Muscle layer of colon (tissue), 2 donors: ENCODE results near the gene CDH2.

Experiments
- H3K27ac ChIP-seq: one replicate; pipeline ENCODE4 v1.7.0; 2013; ENCODE audit warnings: low read depth, mild to moderate bottlenecking, low read length, moderate library complexity
- H3K27me3 ChIP-seq, 2 donors: one replicate each; pipeline ENCODE4 v1.7.0; 2013; ENCODE audit warnings: low read length in 2 of 2, mild to moderate bottlenecking in 2 of 2; ENCODE audit not compliant: insufficient read depth in 2 of 2, control insufficient read depth in 1 of 2
- H3K36me3 ChIP-seq: one replicate; pipeline ENCODE4 v1.7.0; 2013; ENCODE audit warnings: mild to moderate bottlenecking, low read length; ENCODE audit not compliant: insufficient read depth
- H3K4me1 ChIP-seq: one replicate; pipeline ENCODE4 v1.7.0; 2013; ENCODE audit warnings: mild to moderate bottlenecking, low read length; ENCODE audit not compliant: insufficient read depth
- H3K4me3 ChIP-seq, 2 donors: one replicate each; pipeline ENCODE4 v1.7.0; 2013; ENCODE audit warnings: low read length in 2 of 2, low read depth in 1 of 2, mild to moderate bottlenecking in 1 of 2, moderate library complexity in 1 of 2
- H3K9ac ChIP-seq: one replicate; pipeline ENCODE4 v1.7.0; 2013; ENCODE audit warnings: low read length
- H3K9me3 ChIP-seq: one replicate; pipeline ENCODE4 v1.7.0; 2013; ENCODE audit warnings: mild to moderate bottlenecking, low read length
- donor health status: abdominal sarcoma.
- donor health status: Adenocarcinoma of cecum.

Gene CDH2

DNA sequence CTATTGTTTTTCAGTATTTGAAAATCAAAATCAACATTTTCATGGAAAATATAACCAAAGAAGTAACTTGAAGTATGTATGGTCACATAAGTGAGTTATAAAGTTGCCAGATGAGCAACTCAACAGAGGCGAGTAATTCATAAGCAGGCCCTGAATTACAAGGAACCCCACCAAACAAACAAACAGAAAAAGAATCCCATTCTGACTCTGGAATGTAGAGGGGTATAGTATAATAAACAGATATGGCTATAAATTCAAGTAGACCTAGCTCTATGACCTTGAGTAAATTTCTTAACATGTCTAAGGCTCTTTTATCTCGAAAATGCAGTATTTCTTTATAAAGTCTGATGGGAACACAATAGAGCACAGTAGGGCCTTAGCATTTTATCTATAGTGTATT, 4.7 kb upstream of the CDH2 start:
- Histone ChIP-seq H3K9me3 (no peaks in the 10 kb centered on the region), H3K4me1 (no peaks in the 10 kb centered on the region), H3K27me3 (no peaks in the 10 kb centered on the region), H3K27ac (no peak overlapping the region), H3K4me3 (no peak overlapping the region), H3K9ac (no peak overlapping the region), H3K36me3 (no peaks in the 10 kb centered on the region)

DNA sequence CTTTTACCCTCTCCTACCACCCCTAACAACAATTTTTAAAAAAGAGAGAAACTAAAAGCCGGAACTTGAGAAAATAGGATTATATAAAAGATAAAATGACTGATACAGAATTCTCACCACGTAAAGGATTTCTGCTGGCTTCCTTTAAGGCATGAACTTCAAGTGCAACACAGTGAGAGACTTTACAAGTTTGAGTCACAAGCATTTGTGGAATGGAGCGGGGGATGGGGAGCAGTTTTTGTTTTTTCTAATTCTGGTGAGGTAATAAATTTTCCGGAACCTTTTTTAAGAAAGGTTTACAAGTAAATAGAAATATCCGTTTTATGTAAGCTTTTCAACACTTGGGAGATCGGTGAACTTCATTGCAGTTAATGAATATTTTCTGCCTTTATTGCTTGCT, 1.8 kb upstream of the CDH2 start:
- H3K27me3 ChIP-seq, result peaks cover 27 to 28% of the 10 kb centered on the region in 2 donors
- no peak overlapping the region for H3K9ac ChIP-seq
- no peak overlapping the region for H3K27ac ChIP-seq
- H3K9me3 ChIP-seq, result no peaks in the 10 kb centered on the region
- H3K4me1 ChIP-seq, result peaks cover 8% of the 10 kb centered on the region
- H3K36me3 ChIP-seq, result no peaks in the 10 kb centered on the region
- H3K4me3 ChIP-seq, result no peak overlapping the region

DNA sequence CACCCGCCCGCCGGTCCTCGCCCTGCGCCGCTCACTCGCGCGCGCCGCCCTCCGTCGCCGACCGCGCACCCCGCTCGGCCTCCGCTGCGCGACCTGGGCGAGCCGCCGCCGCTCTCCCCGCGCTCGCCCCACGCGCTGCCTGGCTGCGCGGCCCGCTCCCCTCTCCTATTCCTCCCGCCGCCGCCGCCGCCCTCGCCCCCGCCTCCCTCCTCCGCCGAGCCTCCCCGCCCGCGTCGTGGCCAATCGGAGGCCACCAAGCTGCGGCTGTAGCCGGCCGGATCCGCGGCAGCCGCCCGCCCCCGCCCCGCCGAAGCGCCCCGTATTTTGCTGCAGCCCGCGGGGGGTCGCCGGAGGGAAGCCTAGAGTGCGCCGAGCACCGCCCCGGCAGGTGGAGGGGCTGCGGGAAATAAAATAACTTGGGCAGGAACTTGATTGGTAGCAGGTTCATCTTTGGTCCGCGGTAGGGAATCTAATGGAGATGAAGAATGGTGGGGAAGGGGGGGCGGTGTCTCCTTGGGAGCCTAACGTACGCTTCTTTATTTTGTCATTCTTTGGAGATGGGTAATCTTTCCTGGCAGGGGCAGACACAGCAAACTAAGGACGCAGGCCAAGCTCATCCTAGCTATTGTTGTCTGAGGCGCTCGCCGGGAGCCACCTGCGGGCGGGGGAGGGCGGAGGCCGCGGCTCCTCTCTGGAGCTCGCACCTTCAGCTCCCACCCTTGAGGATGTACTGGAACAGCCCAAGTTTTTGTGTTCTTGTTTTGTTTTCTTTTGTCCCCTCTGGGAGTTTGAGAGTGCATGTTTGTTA, 1.1 kb upstream of the CDH2 start:
- H3K9ac ChIP-seq, result no peak overlapping the region
- H3K27me3 ChIP-seq, result peaks cover 28 to 33% of the 10 kb centered on the region in 2 donors
- H3K36me3 ChIP-seq, result no peaks in the 10 kb centered on the region
- no peak overlapping the region for H3K27ac ChIP-seq
- H3K4me1 ChIP-seq, result peaks cover 8% of the 10 kb centered on the region
- H3K9me3 ChIP-seq, result no peaks in the 10 kb centered on the region
- peak overlapping the region in 1 of 2 donors; percentile 11 for H3K4me3 ChIP-seq

DNA sequence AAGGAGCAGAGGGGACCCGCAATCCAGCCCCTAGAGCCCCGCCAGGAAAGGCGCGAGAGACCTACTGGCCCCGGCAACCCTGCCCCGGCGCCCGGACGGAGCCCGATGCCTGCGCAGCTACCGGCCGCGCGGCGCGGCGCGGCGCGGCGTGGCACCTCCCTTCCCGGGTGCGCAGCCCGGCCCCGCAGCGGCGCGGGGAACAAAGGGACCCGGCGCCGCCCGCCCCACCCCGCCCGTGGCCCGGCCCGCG, 307 bp downstream of the CDH2 start:
- peak overlapping the region; percentile 26 to 45 for H3K4me3 ChIP-seq
- no peaks in the 10 kb centered on the region for H3K9me3 ChIP-seq
- no peak overlapping the region for H3K27ac ChIP-seq
- no peak overlapping the region for H3K9ac ChIP-seq
- H3K36me3 ChIP-seq, result no peaks in the 10 kb centered on the region
- peaks cover 8% of the 10 kb centered on the region for H3K4me1 ChIP-seq
- peaks cover 28 to 43% of the 10 kb centered on the region in 2 donors for H3K27me3 ChIP-seq

DNA sequence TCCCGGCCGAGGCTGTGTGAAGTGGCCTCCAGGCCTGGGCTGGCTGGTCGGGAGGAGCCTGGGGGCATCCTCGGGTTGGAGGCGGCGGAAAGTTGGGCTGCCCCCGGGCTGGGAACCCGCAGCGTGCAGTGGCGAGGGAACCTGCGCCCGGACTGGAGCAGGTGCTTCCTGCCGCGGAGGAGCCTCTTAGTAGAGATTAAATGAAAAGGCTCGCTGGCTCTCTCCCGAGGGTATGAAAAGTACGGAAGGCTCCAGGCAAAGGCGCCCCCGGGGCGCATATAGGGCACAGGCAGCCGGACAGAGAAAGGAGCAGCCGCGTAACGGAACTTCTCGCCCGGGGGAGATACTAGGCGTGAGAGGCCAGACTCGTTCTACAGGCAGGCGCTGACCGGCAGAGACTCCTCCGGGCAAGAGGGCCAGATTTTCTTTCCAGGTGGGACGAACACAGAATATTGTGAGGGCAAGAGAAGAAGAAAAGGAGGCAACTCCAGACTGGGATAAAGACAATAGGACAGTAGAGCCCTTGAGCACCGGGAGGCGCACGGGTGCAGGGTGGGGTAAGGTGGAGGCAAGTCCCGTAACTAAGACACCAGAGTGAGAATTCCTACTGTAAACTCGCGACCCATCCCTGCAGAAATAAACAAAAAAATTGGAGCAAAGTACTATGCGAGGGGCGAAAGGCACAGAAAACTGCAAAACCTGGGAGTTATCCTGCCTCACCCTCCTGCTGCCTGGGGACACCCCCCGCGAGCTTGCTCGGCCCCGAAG, 816 bp downstream of the CDH2 start:
- peaks cover 8% of the 10 kb centered on the region for H3K4me1 ChIP-seq
- no peaks in the 10 kb centered on the region for H3K9me3 ChIP-seq
- no peak overlapping the region for H3K9ac ChIP-seq
- peak overlapping the region; percentile 26 to 45 for H3K4me3 ChIP-seq
- peaks cover 28 to 46% of the 10 kb centered on the region in 2 donors for H3K27me3 ChIP-seq
- no peak overlapping the region for H3K27ac ChIP-seq
- H3K36me3 ChIP-seq, result no peaks in the 10 kb centered on the region

DNA sequence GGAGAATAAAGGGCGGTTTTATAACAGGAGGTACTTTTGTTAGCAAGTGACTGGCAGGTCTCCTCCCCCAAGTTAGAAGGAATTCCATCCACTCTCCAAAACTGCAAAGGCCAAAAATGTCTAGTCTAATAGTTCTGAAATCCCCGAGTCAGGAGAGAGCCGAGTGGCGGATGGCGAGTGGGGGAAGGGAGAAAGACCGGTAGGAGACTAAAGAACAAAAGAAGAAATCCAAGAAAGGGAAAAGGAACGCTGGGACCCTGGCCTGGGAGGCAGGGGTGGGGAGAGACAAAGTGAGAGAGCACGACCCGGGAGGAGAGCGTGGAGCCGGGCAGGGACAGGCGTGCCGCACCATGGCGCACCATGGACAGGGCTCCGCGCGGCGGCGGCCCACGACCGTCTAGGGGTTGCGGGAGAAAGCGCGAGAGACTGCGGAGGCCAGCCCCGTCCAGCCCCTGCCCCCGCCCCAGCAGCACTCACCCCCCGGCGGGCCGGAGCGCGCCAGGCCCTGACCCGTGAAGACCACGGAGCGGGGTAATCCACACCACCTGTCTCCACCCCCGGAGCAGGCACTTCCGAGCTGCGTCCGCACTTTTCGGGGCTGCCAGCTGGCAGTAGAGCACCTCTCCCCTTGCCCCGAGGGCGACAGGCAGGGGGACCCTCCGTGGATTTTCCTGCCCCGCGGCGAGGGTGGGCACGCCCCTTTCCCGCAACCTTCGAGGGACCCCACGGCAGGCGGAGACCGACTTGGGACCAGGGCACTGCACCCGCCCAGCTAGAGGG, 1.6 kb downstream of the CDH2 start:
- Histone ChIP-seq H3K27me3 (peaks cover 28 to 46% of the 10 kb centered on the region in 2 donors), H3K27ac (no peak overlapping the region), H3K4me1 (peaks cover 8% of the 10 kb centered on the region), H3K9me3 (no peaks in the 10 kb centered on the region), H3K4me3 (no peak overlapping the region), H3K9ac (no peak overlapping the region), H3K36me3 (no peaks in the 10 kb centered on the region)

DNA sequence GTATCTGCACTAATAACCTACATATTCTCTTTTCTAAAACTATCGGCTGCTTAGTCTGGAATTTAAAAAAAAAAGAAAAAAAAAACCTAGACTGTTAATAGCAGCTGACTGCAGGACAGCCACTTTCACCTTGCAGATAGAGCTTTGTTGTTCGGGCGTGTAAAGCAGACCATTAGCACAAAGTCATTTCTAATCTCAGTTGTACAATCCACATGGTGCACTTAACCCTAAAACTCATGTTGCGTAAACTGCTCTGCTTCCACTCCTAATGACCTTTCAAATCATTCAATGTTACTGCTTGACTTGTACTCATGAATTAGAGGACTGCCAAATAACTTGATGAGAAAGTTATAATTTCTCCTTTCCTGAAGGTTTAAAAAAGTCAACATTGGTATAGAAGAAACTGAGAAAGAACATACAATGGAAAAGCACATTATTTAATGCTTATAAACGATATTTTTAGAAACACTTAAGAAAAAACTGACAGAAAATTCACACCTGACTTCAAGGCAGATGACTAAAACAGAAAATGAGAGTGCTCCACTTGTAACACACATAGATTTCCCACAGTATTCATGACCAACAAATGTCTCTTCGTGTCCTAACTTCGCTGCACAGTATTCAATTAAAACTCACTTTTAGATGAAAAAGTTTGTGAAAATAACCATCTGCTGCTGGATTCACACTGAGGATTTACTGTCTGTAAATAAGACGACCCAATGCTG, 2.6 kb downstream of the CDH2 start:
- Histone ChIP-seq H3K27ac (no peak overlapping the region), H3K4me1 (peaks cover 8% of the 10 kb centered on the region), H3K27me3 (peaks cover 28 to 46% of the 10 kb centered on the region in 2 donors), H3K4me3 (no peak overlapping the region), H3K36me3 (no peaks in the 10 kb centered on the region), H3K9me3 (no peaks in the 10 kb centered on the region), H3K9ac (no peak overlapping the region)

DNA sequence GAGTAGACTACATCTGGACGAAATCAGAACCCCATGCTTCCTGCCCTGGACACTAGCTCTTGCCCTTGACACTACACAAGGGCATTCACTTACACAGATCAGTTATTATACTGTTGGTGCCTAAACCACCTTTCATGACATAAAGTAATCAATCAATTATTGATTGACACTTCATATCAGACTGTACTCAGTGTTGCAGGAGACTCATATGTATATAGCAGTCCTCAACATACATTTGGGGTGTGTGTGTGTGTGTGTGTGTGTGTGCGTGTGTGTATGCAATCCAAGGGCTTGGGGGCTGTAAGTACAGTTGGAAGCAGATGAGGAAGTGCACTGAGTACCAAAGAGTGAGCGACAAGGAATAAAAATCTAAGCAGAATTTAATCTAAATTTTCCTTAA, 5.1 kb downstream of the CDH2 start:
- Histone ChIP-seq H3K27me3 (peaks cover 28 to 46% of the 10 kb centered on the region in 2 donors), H3K4me3 (no peak overlapping the region), H3K27ac (no peak overlapping the region), H3K4me1 (peaks cover 8% of the 10 kb centered on the region), H3K36me3 (no peaks in the 10 kb centered on the region), H3K9ac (no peak overlapping the region), H3K9me3 (no peaks in the 10 kb centered on the region)

DNA sequence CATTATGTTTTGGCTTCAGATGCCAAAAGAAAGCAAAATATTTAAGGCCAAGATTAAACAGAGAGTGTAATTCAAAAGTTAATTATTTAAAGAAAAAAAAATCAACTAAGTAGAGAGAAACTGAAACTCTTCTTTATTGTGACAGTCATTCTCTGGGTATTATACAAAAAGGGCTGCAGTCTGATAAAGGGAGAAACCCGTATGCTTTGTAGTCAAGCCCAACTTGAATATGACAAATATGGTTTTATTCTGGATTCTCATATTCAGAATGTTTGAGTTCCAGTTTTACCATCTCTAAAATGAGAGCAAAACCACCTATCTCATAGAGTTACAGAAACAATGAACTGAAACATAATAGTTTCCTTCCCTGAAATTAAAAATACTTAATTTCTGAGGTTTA, 8.2 kb downstream of the CDH2 start:
- H3K4me3 ChIP-seq, result no peak overlapping the region
- H3K9ac ChIP-seq, result no peak overlapping the region
- H3K4me1 ChIP-seq, result no peaks in the 10 kb centered on the region
- H3K36me3 ChIP-seq, result no peaks in the 10 kb centered on the region
- no peak overlapping the region for H3K27ac ChIP-seq
- H3K9me3 ChIP-seq, result no peaks in the 10 kb centered on the region
- H3K27me3 ChIP-seq, result peaks cover 1 to 18% of the 10 kb centered on the region in 2 donors

DNA sequence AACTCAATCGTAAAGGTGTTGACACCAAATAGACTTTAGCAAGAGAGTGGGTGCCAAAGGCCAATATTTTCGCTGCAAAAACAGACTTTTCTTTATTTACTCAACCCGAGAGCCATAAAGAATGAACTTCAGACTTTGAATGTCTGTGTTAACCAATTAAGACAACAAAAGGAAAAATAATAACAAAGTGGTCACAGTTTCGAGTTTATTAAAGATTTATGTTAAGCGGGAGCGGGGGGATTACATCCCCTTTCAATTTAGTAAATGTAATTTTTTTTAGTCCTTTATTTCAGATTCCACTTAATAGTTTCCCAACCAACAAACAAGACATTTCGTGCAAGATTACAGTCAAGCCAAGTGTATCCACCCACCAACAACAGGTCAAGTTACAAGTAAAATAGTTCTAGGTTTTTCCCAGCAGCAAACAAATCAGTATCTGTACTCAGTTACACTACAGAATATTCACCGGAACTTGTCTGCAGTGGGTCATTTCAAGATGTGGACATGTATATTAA, 9.0 kb downstream of the CDH2 start:
- H3K9me3 ChIP-seq, result no peaks in the 10 kb centered on the region
- no peak overlapping the region for H3K4me3 ChIP-seq
- no peak overlapping the region for H3K9ac ChIP-seq
- H3K4me1 ChIP-seq, result no peaks in the 10 kb centered on the region
- H3K36me3 ChIP-seq, result no peaks in the 10 kb centered on the region
- H3K27me3 ChIP-seq, result peaks cover 0 to 12% of the 10 kb centered on the region in 2 donors
- no peak overlapping the region for H3K27ac ChIP-seq
